Astrocyte of the spinal cord (primary cell): ENCODE results near the gene PCDHA13.
"Not testable (repeated sequence)": the region's sequence is repeated elsewhere in the genome, so short reads cannot be mapped to it uniquely, and the experiment has no call there.

Experiments used
- DNase-seq: peaks from one replicate; pipeline ENCODE4 v3.0.0; 2011; ENCODE audit warnings: low read depth, low spot score
- H3K4me3 ChIP-seq: 2 replicates; pipeline ENCODE4 v1.5.1; 2011; ENCODE audit warnings: low read depth, mild to moderate bottlenecking, low read length, moderate library complexity
- in situ Hi-C: cut with HindIII; loops from 2 replicates; pipeline ENCODE4 v1.10.0; 2017; ENCODE audit warnings: low sequenced_read_pairs
- TF ChIP-seq, protein P1 (sequence below): IDR thresholded peaks from 2 replicates; pipeline ENCODE4 v1.5.1; 2012; ENCODE audit warnings: low read depth, mild to moderate bottlenecking, low read length, inconsistent platforms

Gene PCDHA13

DNA sequence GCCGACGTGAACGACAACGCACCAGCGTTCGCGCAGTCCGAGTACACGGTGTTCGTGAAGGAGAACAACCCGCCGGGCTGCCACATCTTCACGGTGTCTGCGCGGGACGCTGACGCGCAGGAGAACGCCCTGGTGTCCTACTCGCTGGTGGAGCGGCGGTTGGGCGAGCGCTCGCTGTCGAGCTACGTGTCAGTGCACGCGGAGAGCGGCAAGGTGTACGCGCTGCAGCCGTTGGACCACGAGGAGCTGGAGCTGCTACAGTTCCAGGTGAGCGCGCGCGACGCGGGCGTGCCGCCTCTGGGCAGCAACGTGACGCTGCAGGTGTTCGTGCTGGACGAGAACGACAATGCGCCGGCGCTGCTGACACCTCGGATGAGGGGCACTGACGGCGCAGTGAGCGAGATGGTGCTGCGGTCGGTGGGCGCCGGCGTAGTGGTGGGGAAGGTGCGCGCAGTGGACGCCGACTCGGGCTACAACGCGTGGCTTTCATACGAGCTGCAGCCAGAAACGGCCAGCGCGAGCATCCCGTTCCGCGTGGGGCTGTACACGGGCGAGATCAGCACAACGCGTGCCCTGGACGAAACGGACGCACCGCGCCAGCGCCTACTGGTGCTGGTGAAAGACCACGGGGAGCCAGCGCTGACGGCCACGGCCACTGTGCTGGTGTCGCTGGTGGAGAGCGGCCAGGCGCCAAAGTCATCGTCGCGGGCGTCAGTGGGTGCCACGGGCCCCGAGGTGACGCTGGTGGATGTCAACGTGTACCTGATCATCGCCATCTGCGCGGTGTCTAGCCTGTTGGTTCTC, 31.9 kb upstream of the PCDHA13 start:
- in situ Hi-C loops, DNase-seq, H3K4me3 ChIP-seq: not testable (repeated sequence)

DNA sequence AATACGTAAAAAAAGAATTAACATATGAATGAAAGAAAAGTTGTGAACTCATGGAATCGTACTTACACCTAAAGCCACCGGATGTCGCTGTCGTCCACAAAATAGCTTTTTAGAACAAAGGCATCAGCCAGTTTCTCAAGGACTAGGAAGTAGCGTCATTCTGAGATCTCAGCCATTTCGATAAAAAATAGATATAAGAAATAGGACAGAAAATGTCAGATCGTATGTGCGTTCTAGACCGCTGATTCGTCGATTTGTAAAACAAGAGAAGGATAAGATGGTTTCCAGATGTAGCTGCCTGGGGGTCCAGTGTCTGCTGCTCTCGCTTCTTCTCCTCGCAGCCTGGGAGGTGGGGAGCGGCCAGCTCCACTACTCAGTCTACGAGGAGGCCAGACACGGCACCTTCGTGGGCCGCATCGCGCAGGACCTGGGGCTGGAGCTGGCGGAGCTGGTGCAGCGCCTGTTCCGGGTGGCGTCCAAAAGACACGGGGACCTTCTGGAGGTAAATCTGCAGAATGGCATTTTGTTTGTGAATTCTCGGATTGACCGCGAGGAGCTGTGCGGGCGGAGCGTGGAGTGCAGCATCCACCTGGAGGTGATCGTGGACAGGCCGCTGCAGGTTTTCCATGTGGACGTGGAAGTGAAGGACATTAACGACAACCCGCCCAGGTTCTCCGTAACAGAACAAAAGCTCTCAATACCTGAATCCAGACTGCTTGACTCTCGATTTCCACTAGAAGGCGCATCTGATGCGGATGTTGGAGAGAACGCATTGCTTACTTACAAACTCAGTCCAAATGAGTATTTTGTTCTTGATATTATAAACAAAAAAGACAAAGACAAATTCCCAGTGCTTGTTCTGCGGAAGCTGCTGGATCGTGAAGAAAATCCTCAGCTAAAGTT, 25.9 kb upstream of the PCDHA13 start, which contains the start of gene PCDHA10:
Gene PCDHA10 (plus strand): TSS at position 126 of the 903 bp plus-strand sequence. CDS start 152 bp downstream, at position 278.
- TF ChIP-seq, protein P1, sequence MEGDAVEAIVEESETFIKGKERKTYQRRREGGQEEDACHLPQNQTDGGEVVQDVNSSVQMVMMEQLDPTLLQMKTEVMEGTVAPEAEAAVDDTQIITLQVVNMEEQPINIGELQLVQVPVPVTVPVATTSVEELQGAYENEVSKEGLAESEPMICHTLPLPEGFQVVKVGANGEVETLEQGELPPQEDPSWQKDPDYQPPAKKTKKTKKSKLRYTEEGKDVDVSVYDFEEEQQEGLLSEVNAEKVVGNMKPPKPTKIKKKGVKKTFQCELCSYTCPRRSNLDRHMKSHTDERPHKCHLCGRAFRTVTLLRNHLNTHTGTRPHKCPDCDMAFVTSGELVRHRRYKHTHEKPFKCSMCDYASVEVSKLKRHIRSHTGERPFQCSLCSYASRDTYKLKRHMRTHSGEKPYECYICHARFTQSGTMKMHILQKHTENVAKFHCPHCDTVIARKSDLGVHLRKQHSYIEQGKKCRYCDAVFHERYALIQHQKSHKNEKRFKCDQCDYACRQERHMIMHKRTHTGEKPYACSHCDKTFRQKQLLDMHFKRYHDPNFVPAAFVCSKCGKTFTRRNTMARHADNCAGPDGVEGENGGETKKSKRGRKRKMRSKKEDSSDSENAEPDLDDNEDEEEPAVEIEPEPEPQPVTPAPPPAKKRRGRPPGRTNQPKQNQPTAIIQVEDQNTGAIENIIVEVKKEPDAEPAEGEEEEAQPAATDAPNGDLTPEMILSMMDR, result no peak
- no peak within 1 kb of the TSS for H3K4me3 ChIP-seq
- DNase-seq, result peak; percentile 5
- in situ Hi-C loops, result no loop called here

DNA sequence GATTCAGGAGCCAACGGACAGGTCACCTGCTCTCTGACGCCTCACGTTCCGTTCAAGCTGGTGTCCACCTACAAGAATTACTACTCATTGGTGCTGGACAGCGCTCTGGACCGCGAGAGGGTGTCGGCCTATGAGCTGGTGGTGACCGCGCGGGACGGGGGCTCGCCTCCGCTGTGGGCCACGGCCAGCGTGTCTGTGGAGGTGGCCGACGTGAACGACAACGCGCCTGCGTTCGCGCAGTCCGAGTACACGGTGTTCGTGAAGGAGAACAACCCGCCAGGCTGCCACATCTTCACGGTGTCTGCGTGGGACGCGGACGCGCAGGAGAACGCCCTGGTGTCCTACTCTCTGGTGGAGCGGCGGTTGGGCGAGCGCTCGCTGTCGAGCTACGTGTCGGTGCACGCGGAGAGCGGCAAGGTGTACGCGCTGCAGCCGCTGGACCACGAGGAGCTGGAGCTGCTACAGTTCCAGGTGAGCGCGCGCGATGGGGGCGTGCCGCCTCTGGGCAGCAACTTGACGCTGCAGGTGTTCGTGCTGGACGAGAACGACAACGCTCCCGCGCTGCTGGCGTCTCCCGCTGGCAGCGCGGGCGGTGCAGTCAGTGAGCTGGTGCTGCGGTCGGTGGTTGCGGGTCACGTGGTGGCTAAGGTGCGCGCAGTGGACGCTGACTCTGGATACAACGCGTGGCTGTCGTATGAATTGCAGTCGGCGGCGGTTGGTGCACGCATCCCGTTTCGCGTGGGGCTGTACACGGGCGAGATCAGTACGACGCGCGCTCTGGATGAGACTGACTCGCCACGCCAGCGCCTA, 24.5 kb upstream of the PCDHA13 start:
- in situ Hi-C loops, result no loop called here
- no peak overlapping the region for H3K4me3 ChIP-seq
- no peak for DNase-seq
- TF ChIP-seq, protein P1, result no peak

DNA sequence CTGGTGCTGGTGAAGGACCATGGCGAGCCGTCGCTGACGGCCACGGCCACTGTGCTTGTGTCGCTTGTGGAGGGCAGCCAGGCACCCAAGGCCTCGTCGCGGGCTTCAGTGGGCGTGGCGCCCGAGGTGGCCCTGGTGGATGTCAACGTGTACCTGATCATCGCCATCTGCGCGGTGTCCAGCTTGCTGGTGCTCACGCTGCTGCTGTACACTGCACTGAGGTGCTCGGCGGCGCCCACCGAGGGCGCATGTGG, 24.0 kb upstream of the PCDHA13 start:
- no peak overlapping the region for H3K4me3 ChIP-seq
- TF ChIP-seq, protein P1, result no peak
- DNase-seq, result no peak
- in situ Hi-C loops, result no loop called here

DNA sequence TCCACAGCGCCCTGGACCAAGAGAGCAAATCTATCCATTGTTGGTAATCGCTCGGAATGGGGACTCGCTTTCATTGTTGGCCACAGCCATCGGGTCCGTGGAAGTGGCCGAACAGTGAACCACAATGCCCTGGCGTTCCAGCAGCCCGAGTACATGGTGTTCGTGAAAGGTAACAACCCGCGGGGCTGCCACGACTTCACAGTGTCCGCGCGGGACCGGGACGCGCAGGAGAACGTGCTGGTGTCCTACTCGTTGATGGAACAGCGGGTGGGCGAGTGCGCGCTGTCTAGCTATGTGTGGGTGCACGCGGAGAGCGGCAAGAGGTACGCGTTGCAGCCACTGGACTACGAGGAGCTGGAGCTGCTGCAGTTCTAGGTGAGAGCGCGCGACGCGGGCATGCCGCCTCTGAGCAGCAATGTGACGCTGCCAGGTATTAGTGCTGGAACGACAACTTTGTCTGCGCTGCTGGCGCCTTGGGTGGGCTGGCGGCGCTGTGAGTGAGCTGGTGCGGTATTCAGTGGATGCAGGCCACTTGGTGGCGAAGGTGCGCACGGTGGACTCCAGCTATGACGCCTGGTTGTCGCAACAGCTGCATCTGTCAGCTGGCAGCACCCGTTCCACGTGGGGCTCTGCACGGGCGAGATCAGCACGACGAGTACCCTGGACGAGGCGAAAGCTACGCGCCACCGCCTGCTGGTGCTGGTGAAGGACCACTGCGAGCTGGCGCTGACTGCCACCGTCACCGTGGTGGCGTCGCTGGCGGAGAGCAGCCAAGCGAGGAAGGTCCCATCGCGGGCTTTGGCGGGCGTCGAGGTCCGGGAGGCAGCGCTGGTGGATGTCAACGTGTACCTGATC, 19.3 kb upstream of the PCDHA13 start:
- in situ Hi-C loops, result no loop called here
- H3K4me3 ChIP-seq, result no peak overlapping the region
- TF ChIP-seq, protein P1, result no peak
- no peak for DNase-seq

DNA sequence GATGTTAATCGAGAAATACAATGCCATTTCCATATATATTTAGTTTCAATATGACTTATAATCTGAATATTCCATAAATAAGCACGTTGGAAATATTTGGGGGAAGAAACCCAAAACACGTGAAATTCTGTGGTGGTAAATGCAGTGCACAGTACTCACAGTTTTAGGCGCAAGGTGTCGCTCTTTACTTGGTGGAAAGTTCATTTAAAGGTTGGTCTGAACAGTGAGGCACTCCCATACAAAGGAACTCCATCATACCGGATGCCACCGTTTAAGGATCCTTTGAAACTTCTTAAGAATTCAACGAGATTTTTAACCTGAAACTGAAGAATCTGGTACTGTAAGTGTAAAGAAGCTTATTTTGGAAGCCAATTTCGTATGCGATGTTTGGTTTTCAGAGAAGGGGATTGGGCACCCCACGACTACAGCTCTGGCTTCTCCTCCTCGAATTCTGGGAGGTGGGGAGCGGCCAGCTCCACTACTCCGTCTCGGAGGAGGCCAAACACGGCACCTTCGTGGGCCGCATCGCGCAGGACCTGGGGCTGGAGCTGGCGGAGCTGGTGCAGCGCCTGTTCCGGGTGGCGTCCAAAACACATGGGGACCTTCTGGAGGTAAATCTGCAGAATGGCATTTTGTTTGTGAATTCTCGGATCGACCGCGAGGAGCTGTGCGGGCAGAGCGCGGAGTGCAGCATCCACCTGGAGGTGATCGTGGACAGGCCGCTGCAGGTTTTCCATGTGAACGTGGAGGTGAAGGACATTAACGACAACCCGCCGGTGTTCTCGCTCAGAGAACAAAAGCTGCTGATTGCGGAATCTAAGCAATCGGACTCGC, 13.0 kb upstream of the PCDHA13 start, which contains the start of gene PCDHA11:
Gene PCDHA11 (plus strand): TSS at position 237 of the 834 bp plus-strand sequence. CDS start 147 bp downstream, at position 384.
- in situ Hi-C loops, result no loop called here
- DNase-seq, result no peak
- H3K4me3 ChIP-seq, result no peak within 1 kb of the TSS
- TF ChIP-seq, protein P1, result no peak
